NCI-H1092 treated with DMSO at 0.1 percent for 48 hours (cell line): Measurements from ENCODE around the gene DTX2.
"Not testable (repeated sequence)": the region's sequence is repeated elsewhere in the genome, so short reads cannot be mapped to it uniquely, and the experiment has no call there.

Experiments
- DNase-seq: peaks from one replicate; lab custom pipeline; 2025; lab: John Stamatoyannopoulos, UW

The DTX2 gene

DNA sequence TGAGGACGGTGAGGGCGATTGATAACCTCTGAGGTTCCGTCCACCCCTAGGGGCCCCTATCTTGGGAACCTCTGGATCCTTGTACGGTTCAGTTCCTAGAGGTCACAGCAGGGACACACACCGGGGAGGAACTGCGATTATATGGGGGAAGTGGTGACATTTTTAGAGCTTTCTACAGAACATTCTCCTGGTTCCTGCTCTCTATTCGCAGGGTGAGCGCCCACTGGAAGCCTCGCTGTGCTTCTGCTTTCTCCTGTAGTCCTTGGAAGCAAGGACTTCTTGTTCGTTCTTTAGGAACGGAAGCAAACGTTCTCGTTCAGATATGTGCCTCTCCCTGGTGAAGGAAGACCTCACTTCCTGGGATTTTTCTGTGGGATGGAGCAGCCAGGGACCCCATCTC, 26.5 kb downstream of the DTX2 start:
- DNase-seq, result not testable (repeated sequence)

GRCh38 chr7:76492139-76492538, 30.6 kb downstream of the DTX2 start:
- DNase-seq, result not testable (repeated sequence)

GRCh38 chr7:76495717-76496116, 34.2 kb downstream of the DTX2 start:
- not testable (repeated sequence) for DNase-seq

DNA sequence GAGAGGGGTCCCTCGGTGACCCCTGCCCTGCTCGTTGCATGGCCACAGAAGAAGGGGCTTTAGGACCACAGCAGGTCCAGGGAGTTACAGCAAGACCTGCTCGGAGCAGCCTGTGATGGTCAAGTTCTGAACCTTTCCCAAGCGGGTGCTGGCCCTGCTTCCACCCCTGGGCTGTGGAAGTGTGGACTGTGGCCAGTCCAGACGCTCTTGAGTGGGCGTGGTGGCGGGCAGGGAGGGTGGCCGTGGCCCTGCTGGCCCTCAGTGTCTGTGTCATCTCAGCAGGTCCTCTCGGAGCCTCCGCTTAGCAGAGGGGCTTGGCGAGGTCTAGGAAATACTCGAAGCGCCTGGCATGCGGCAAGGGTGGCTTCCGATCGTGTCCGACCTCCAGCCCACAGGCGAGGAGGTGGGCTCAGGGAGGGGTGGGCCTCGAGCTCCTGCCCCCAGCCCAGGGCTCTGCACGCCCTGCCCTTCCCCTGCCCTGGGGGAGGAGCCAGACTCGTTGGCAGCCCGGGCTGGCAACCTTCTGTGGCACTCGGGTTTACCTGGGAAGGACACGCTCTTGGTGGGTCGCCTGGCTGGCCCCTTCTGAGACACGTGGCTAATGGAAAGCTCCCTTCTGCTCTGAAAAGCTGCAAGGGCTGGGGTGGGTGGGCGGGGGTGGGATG, 36.5 kb downstream of the DTX2 start:
- DNase-seq, result not testable (repeated sequence)

- not testable (repeated sequence) for DNase-seq
These were observed 37.2 kb downstream of the DTX2 start for GRCh38 chr7:76498583-76499200.

DNA sequence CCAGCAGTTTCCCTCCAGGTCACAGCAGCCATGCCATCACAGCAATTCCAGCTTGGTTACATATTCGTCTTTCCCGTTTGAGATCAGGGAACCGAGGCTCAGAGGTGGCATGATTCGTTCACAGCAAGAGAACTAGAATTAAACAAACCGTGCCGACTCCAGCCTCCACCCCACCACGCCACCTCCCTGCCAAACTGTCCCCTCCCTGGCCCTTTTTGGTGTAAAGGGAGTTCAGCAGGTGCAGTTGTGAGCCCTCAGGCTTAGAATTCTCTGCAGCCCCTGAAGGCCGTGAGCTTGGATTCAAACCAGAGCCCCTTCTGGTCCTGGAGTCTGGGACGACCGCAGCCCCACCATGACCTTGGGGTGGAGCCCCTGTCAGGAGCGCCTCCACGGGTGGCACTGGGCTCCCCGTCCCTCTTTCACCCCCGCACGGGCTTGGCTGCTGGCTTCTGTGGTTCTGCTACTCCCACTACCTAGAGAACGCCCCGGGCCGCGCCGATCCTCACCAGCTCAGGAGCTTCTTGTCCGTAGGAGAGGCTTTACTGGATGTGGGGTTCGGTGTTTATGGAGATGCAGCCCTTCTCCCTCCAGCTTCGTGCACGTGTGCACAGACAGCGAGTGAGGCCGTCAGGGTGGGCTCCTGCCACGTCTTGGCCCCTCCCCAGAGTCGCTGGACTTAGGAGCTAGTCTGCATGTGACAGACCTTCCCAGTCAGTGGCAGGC, 37.9 kb downstream of the DTX2 start:
- peak; percentile 5 for DNase-seq

GRCh38 chr7:76499924-76500241, 38.4 kb downstream of the DTX2 start:
- DNase-seq, result not testable (repeated sequence)

DNA sequence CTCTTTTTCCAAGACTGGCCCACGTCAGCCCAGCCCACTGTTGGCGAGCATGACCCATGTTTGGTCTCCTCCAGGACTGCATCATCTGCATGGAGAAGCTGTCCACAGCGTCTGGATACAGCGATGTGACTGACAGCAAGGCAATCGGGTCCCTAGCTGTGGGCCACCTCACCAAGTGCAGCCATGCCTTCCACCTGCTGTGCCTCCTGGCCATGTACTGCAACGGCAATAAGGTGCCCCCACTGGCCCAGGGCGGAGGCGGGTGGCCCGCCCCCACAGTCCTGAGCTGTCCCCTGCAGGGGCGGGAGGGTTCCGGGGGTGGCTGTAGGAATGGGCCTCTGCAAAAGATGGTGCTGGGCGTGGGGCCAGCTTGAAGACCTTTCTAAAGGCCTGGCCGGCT, 40.7 kb downstream of the DTX2 start:
- DNase-seq, result not testable (repeated sequence)

- DNase-seq, result not testable (repeated sequence)
These were observed 41.3 kb downstream of the DTX2 start for GRCh38 chr7:76502836-76503235.

GRCh38 chr7:76503244-76503643, 41.7 kb downstream of the DTX2 start:
- DNase-seq, result not testable (repeated sequence)

DNA sequence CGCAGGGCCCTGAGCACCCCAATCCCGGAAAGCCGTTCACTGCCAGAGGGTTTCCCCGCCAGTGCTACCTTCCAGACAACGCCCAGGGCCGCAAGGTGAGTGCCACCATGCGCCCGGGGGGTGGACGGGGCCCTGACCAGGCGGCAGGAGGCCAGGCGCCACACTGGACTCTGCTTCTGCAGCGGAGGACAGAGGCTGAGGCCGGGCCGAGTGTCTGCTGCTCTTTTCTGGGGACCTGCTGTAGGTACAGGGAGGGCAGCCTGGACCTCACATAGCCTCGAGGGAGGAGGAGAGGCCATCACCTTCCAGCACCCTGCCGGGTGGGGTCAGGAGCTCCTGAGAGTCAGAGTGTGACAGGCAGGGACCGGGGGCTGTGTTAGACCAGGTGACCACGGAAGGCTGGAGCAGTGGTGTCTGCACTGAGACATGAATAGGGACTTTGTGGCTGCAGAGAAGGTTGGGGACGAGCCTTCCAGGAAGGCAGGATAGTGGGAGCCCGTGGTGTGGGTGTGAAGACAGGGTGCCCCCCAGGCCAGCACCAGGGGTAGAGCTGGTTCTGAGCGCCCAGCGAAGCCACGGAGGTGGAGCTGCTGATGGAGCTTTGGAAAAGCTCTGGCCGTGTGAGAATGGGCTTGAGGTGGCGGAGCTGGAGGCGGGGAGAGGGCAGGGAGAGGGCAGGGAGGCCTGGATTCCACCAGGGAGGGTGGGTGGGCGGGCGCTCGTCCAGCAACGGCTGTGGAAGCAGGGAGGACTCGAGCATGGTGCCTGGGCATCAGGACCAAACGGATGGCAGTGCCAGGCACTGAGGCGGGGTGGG, 43.0 kb downstream of the DTX2 start:
- DNase-seq, result not testable (repeated sequence)

GRCh38 chr7:76505168-76506080, 43.9 kb downstream of the DTX2 start:
- DNase-seq, result no peak

- DNase-seq, result no peak
These were observed 44.6 kb downstream of the DTX2 start for GRCh38 chr7:76506081-76506440.

GRCh38 chr7:76506643-76507042, 45.1 kb downstream of the DTX2 start:
- DNase-seq, result not testable (repeated sequence)

DNA sequence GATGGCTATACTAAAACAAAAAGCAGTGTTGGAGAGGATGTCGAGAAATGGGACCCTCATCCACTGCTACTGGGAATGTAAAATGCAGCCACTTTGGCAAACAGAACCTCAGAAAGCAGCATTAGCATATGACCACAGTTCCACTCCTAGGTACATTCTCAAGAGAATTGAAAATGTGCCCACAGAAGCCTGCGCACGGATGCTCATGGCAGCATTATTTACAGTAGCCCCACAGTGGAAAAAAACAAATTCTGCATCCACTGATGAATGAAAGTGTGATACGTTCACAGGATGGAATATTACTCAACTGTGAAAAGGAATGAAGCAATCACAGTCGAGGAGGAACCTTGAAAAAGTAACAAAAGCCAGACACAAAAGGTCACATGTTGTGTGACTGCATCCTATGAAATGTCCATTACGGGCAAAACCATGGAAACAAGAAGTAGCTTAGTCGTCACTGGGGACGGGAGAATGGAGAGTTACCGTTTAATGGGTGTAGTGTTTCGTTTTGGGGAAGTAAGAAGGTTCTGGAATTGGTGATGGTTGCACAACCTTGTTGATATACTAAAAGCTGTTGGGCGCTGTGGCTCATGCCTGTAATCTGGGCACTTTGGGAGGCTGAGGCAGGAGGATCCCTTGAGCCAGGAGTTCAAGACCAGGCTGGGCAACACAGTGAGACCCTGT, 46.4 kb downstream of the DTX2 start:
- no peak for DNase-seq

DNA sequence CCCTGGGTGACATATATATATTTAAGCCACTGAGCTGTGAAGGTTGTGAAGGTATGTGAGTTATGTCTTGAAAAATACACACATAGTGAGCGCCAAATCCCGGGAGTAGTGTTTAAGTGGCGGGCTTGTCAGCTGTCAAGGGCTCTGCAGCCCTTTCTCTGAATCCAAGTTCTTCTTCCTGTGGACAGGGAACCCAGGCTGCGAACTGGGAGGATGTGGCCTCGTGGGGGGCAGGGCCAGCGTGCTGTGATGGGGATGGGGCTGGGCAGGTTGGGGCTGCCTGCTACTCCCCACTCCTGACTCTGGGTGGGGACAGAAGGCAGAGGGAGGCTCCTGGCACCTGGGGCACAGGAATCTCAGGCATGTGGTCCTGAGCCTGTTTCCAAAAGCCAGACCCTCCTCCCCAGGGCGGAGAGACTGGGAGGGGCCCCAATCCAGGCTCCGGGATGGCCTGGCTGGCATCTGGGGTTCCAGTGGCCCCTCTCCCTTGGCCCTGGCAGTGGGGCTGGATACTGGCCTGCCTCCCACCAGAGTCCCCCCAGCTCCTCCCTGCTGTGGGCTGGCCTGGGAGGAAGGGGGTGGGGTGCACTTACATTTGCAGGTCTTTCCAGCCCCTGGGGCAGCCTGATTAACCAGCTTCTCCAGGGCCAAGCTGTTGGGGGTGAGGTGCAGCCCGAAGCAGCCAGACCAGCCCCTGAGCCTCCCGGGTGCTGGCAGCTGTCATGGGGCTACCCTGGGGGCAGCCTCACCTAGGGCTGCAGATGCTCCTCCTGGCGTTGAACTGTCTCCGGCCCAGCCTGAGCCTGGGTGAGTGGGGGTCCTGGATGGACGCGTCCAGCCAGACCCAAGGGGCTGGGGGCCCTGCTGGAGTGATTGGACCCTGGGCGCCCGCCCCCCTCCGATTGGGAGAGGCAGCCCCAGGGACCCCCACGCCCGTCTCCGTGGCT, 48.7 kb downstream of the DTX2 start, which contains the start of gene UPK3B:
TSS of gene UPK3B (plus strand) at position 622 of the 947 bp plus-strand sequence. CDS start at position 723, 101 bp downstream.
- DNase-seq, result no peak

DNA sequence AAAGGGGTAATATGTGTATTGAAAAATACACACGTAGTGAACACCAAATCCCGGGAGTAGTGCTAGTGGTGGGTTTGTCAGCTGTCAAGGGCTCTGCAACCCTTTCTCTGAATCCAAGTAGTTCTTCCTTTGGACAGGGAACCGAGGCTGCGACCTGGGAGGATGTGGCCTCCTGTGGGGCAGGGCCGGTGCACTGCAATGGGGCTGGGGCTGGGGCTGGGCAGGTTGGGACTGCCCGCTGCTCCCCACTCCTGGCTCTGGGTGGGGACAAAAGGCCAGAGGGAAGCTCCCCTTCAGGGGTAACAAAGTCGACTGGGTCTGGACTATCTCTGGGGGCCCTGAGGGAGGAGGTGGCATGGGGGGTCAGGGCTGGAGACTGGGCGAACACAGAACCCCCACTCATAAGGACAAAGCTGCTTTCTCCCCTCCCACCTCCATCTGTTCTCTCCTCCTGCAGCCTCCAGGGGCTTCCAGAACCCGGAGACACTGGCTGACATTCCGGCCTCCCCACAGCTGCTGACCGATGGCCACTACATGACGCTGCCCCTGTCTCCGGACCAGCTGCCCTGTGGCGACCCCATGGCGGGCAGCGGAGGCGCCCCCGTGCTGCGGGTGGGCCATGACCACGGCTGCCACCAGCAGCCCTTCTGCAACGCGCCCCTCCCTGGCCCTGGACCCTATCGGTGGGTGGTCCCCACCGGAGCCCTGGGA, 49.8 kb downstream of the DTX2 start:
- DNase-seq, result not testable (repeated sequence)
